Stimulated activated CD4-positive, alpha-beta T cell treated with anti-CD3 and anti-CD28 coated beads, Interleukin-2, amount 100 ng/mL, for 24 hours (primary cell): ENCODE measurements around the gene DNM3.
A peak's percentile ranks its signal among the peaks of the same experiment; 100 is the strongest.

Experiments
- DNase-seq, 2 donors: peaks; one replicate each; pipeline ENCODE4 v3.0.0-alpha.2; 2020

The DNM3 gene

GRCh38 chr1:172254521-172255222 lies 413.4 kb downstream of the DNM3 start:
- DNase-seq: no peak

GRCh38 chr1:172255223-172255560 lies 413.9 kb downstream of the DNM3 start:
- DNase-seq: no peak

- DNase-seq: no peak
These were observed 424.6 kb downstream of the DNM3 start for GRCh38 chr1:172265905-172266304.

GRCh38 chr1:172266528-172267174 lies 425.4 kb downstream of the DNM3 start:
- peak; percentile 44 to 63 for DNase-seq

- no peak for DNase-seq
These were observed 426.9 kb downstream of the DNM3 start for GRCh38 chr1:172268237-172268636.

- DNase-seq: no peak
These were observed 427.8 kb downstream of the DNM3 start for GRCh38 chr1:172269084-172269483.

- no peak for DNase-seq
These were observed 428.3 kb downstream of the DNM3 start for GRCh38 chr1:172269644-172270043.

- no peak for DNase-seq
These were observed 429.3 kb downstream of the DNM3 start for GRCh38 chr1:172270605-172271004.

- DNase-seq: no peak
These were observed 430.8 kb downstream of the DNM3 start for GRCh38 chr1:172272087-172272486.

- DNase-seq: no peak
These were observed 432.5 kb downstream of the DNM3 start for GRCh38 chr1:172273647-172274396.

GRCh38 chr1:172275478-172275877 lies 434.2 kb downstream of the DNM3 start:
- no peak for DNase-seq

GRCh38 chr1:172276120-172276818 lies 435.0 kb downstream of the DNM3 start:
- no peak for DNase-seq

- DNase-seq: no peak
These were observed 436.0 kb downstream of the DNM3 start for GRCh38 chr1:172277275-172277674.

GRCh38 chr1:172277989-172278388 lies 436.7 kb downstream of the DNM3 start:
- no peak for DNase-seq

GRCh38 chr1:172278478-172278877 lies 437.2 kb downstream of the DNM3 start:
- DNase-seq: no peak

- DNase-seq: no peak
These were observed 438.8 kb downstream of the DNM3 start for GRCh38 chr1:172279939-172280636.

GRCh38 chr1:172283766-172284165 lies 442.5 kb downstream of the DNM3 start:
- no peak for DNase-seq

- no peak for DNase-seq
These were observed 445.4 kb downstream of the DNM3 start for GRCh38 chr1:172286629-172287076.

- DNase-seq: no peak
These were observed 445.9 kb downstream of the DNM3 start for GRCh38 chr1:172287208-172287607.

GRCh38 chr1:172288581-172288980 lies 447.3 kb downstream of the DNM3 start:
- no peak for DNase-seq

GRCh38 chr1:172289448-172289847 lies 448.1 kb downstream of the DNM3 start:
- DNase-seq: no peak

- no peak for DNase-seq
These were observed 451.5 kb downstream of the DNM3 start for GRCh38 chr1:172292840-172293239.

- no peak for DNase-seq
These were observed 452.1 kb downstream of the DNM3 start for GRCh38 chr1:172293429-172293828.
